IMR-90 (cell line): ENCODE data around the gene DENND1A. TPM values are rescaled to one million over a fixed set of nuclear protein-coding genes. Genes with fewer than 3 reads are reported as not detected.

Experiments
- ATAC-seq: fragments of 200-7000 bp; cut with Tn5 transposase; 2 replicates; pipeline ENCODE4 v1.9.1; 2020; ENCODE audit warnings: low read depth, mild to moderate bottlenecking, moderate library complexity
- BruUV-seq: library from RNA; stranded (reverse); fragments of 400-500 nt; replicated peaks from 2 replicates; lab custom pipeline; 2021; lab: Mats Ljungman, UMichigan
- CTCF ChIA-PET: fragments of 300-600 bp; formaldehyde crosslinking; extraction: SDS; loops from one replicate; lab custom pipeline; 2021; ENCODE audit warnings: antibody characterized with exemption; lab: Yijun Ruan, JAX
- POLR2A ChIA-PET: fragments of 300-600 bp; sonication (Branson Sonifier 250); formaldehyde crosslinking; loops from one replicate; lab custom pipeline; 2022; ENCODE audit warnings: antibody characterized with exemption; ENCODE audit not compliant: unreplicated experiment; lab: Charles Lee
- DNase-seq: peaks from one replicate; pipeline ENCODE4 v3.0.0; 2013
- H2AFZ ChIP-seq: replicated peaks from 2 replicates; pipeline ENCODE3; 2013; ENCODE audit warnings: low read length, mild to moderate bottlenecking; ENCODE audit not compliant: poor library complexity
- H2AK5ac ChIP-seq: 2 replicates; pipeline ENCODE4 v1.6.1; 2013; ENCODE audit warnings: low read depth, low read length, inconsistent platforms
- H2AK9ac ChIP-seq: replicated peaks from 2 replicates; pipeline ENCODE3; 2013; ENCODE audit warnings: mild to moderate bottlenecking, low read depth, low read length, moderate library complexity; ENCODE audit not compliant: poor library complexity
- H2BK120ac ChIP-seq: 2 replicates; pipeline ENCODE4 v1.6.1; 2013; ENCODE audit warnings: low read depth, low read length, inconsistent platforms
- H2BK15ac ChIP-seq: 3 replicates; pipeline ENCODE4 v1.6.1; 2013; ENCODE audit warnings: low read depth, low read length, inconsistent platforms
- H2BK20ac ChIP-seq: 2 replicates; pipeline ENCODE4 v1.6.1; 2013; ENCODE audit warnings: low read depth, mild to moderate bottlenecking, inconsistent platforms, low read length, moderate library complexity
- H2BK5ac ChIP-seq: 2 replicates; pipeline ENCODE4 v1.6.1; 2013; ENCODE audit warnings: mild to moderate bottlenecking, low read depth, low read length, inconsistent platforms; ENCODE audit not compliant: poor library complexity, severe bottlenecking
- H3K14ac ChIP-seq: replicated peaks from 2 replicates; pipeline ENCODE4 v1.6.1; 2013; ENCODE audit warnings: low read depth, low read length, inconsistent platforms
- H3K18ac ChIP-seq: 2 replicates; pipeline ENCODE4 v1.6.1; 2013; ENCODE audit warnings: low read depth, low read length, control low read depth
- H3K23ac ChIP-seq: 2 replicates; pipeline ENCODE4 v1.6.1; 2013; ENCODE audit warnings: low read depth, low read length, inconsistent platforms
- H3K27ac ChIP-seq: 2 replicates; pipeline ENCODE4 v1.5.1; 2013; ENCODE audit warnings: mild to moderate bottlenecking, control low read depth, low read length; ENCODE audit not compliant: insufficient read depth
- H3K27me3 ChIP-seq: 2 replicates; pipeline ENCODE4 v1.6.1; 2013; ENCODE audit warnings: low read length; ENCODE audit not compliant: control insufficient read depth, insufficient read depth
- H3K36me3 ChIP-seq: 2 replicates; pipeline ENCODE4 v1.6.1; 2013; ENCODE audit warnings: low read length, mixed read lengths; ENCODE audit not compliant: control insufficient read depth, insufficient read depth
- H3K4ac ChIP-seq: 2 replicates; pipeline ENCODE4 v1.6.1; 2013; ENCODE audit warnings: low read depth, low read length, inconsistent platforms
- H3K4me1 ChIP-seq: 2 replicates; pipeline ENCODE4 v1.6.1; 2013; ENCODE audit warnings: low read length, mixed read lengths; ENCODE audit not compliant: control insufficient read depth, insufficient read depth
- H3K4me2 ChIP-seq: 2 replicates; pipeline ENCODE4 v1.6.1; 2013; ENCODE audit warnings: low read depth, mild to moderate bottlenecking, control low read depth, low read length, moderate library complexity
- H3K4me3 ChIP-seq: 2 replicates; pipeline ENCODE4 v1.5.1; 2013; ENCODE audit warnings: low read depth, mild to moderate bottlenecking, control low read depth, low read length, moderate library complexity; ENCODE audit not compliant: insufficient read depth
- H3K56ac ChIP-seq: 2 replicates; pipeline ENCODE4 v1.6.1; 2013; ENCODE audit warnings: low read length, inconsistent platforms; ENCODE audit not compliant: insufficient read depth; ENCODE audit errors: extremely low read depth
- H3K79me1 ChIP-seq, 2 experiments: 2 replicates each; pipeline ENCODE4 v1.6.1; 2013; ENCODE audit warnings: low read length in 2 of 2, inconsistent platforms in 1 of 2, low read depth in 1 of 2
- H3K9ac ChIP-seq: 2 replicates; pipeline ENCODE4 v1.6.1; 2013; ENCODE audit warnings: low read depth, low read length, control low read depth
- H3K9me1 ChIP-seq: 2 replicates; pipeline ENCODE4 v1.6.1; 2013; ENCODE audit warnings: low read length, inconsistent platforms; ENCODE audit not compliant: insufficient read depth
- H3K9me3 ChIP-seq: 2 replicates; pipeline ENCODE4 v1.6.1; 2013; ENCODE audit warnings: low read length; ENCODE audit not compliant: control insufficient read depth, insufficient read depth
- H4K20me1 ChIP-seq: 2 replicates; pipeline ENCODE4 v1.6.1; 2013; ENCODE audit warnings: low read length, inconsistent platforms; ENCODE audit not compliant: insufficient read depth
- H4K5ac ChIP-seq: 2 replicates; pipeline ENCODE4 v1.6.1; 2013; ENCODE audit warnings: mild to moderate bottlenecking, low read depth, low read length, control low read depth
- H4K8ac ChIP-seq, 2 experiments: 2 replicates each; pipeline ENCODE4 v1.6.1; 2013; ENCODE audit warnings: low read depth in 2 of 2, low read length in 2 of 2, control low read depth in 1 of 2, inconsistent platforms in 1 of 2
- H4K91ac ChIP-seq: 2 replicates; pipeline ENCODE4 v1.6.1; 2013; ENCODE audit warnings: low read depth, low read length, inconsistent platforms; ENCODE audit not compliant: insufficient read depth
- FOS ChIP-seq: fragments of 150-350 bp; IDR thresholded peaks from 2 replicates; pipeline ENCODE4 v1.6.1; 2016; ENCODE audit warnings: low read depth, low read length
- MAFK ChIP-seq: IDR thresholded peaks from 2 replicates; pipeline ENCODE4 v1.6.1; 2012; ENCODE audit warnings: low read depth, low read length, improper control_type of control experiment
- NFE2L2 ChIP-seq: fragments of 150-350 bp; IDR thresholded peaks from 2 replicates; pipeline ENCODE4 v1.6.1; 2016; ENCODE audit warnings: low read depth, mild to moderate bottlenecking, low read length
- RAD21 ChIP-seq: IDR thresholded peaks from 2 replicates; pipeline ENCODE4 v1.6.1; 2012; ENCODE audit warnings: low read length, improper control_type of control experiment
- RCOR1 ChIP-seq: IDR thresholded peaks from 2 replicates; pipeline ENCODE4 v1.6.1; 2012; ENCODE audit warnings: mild to moderate bottlenecking, low read length, improper control_type of control experiment; ENCODE audit not compliant: insufficient replicate concordance
- USF2 ChIP-seq: fragments of 150-350 bp; IDR thresholded peaks from 2 replicates; pipeline ENCODE4 v1.6.1; 2017; ENCODE audit warnings: mild to moderate bottlenecking, antibody characterized with exemption, low read length, low read depth
- WGBS, 2 experiments: methylation state at CpG; one replicate each; pipeline versions ENCODE4 v1.1.5 to v1.1.7; 2013; ENCODE audit warnings: missing lambda C conversion rate in 2 of 2; ENCODE audit not compliant: insufficient read length in 1 of 2; ENCODE audit errors: extremely low coverage in 2 of 2; 5-methylcytosine and 5-hydroxymethylcytosine counted together
- dilution Hi-C: fragments of 300-500 bp; cut with HindIII; formaldehyde crosslinking; loops from one replicate; pipeline ENCODE4 v1.14.3; 2018; ENCODE audit warnings: low sequenced_read_pairs; ENCODE audit not compliant: unreplicated experiment
- in situ Hi-C: fragments of 300-500 bp; cut with MboI; formaldehyde crosslinking; loops from 3 replicates; pipeline ENCODE4 v1.14.3; 2019; ENCODE audit warnings: low sequenced_read_pairs, inconsistent platforms, mixed read lengths
- intact Hi-C: fragments of 100-400 bp; cut with micrococcal nuclease; formaldehyde crosslinking; loops from 2 replicates; pipeline ENCODE4 v1.10.0; 2022
- polyA plus RNA-seq, 3 experiments: library from polyadenylated mRNA; depleted of rRNA; stranded (reverse); fragments of >200 nt; gene quantifications; 2 replicates each; pipeline ENCODE4 v1.2.3, GENCODE V29; 2012; ENCODE audit warnings: low replicate concordance in 1 of 3
- total RNA-seq: library from RNA; depleted of rRNA; stranded (reverse); fragments of >200 nt; gene quantifications from 2 replicates; pipeline ENCODE4 v1.2.3, GENCODE V29; 2012

DENND1A gene
- total and polyA plus RNA-seq, 2 of the 4 experiments (the other 2 are of a cell fraction): 21.4 to 27.6 TPM

- ChIA-PET POLR2A (no interaction called here), CTCF (no interaction called here)
- H2BK20ac ChIP-seq: no peak overlapping the region
- no peak overlapping the region for H3K27ac ChIP-seq
- no peak overlapping the region for H4K5ac ChIP-seq
- H3K9me1 ChIP-seq: no peaks in the 10 kb centered on the region
- H3K79me1 ChIP-seq: 0 out of 4 replicates have a peak, but pooled peaks cover 0 to 2% of the 10 kb centered on the region in 2 experiments
- WGBS, 2 experiments: 100% methylated on average over 1 of the region's 4 CpGs; no CpG with 5 or more reads in 1 of the 2 experiments
- H3K27me3 ChIP-seq: no peaks in the 10 kb centered on the region
- no peak overlapping the region for H2AK9ac ChIP-seq
- no peak overlapping the region for H3K18ac ChIP-seq
- no peak overlapping the region for H3K4me2 ChIP-seq
- H3K4me1 ChIP-seq: no peaks in the 10 kb centered on the region
- H3K9ac ChIP-seq: no peak overlapping the region
- H4K91ac ChIP-seq: no peak overlapping the region
- no peak overlapping the region for H3K14ac ChIP-seq
- in situ Hi-C loops: no loop called here
- H3K4me3 ChIP-seq: no peak overlapping the region
- DNase-seq (no peak), ATAC-seq (no peak)
- H3K36me3 ChIP-seq: no peaks in the 10 kb centered on the region
- no peak overlapping the region for H2BK5ac ChIP-seq
- H2BK15ac ChIP-seq: no peak overlapping the region
- H2AK5ac ChIP-seq: no peak overlapping the region
- no peaks in the 10 kb centered on the region for H3K9me3 ChIP-seq
- no peak overlapping the region for H3K56ac ChIP-seq
- TF ChIP-seq NFE2L2: no peak
- TF ChIP-seq RCOR1: no peak
- TF ChIP-seq MAFK: no peak
- TF ChIP-seq USF2: no peak
- TF ChIP-seq FOS: no peak
- no peak for TF ChIP-seq RAD21
- dilution Hi-C loops: no loop called here
- no peaks in the 10 kb centered on the region for H4K20me1 ChIP-seq
- H2AFZ ChIP-seq: no peak overlapping the region
- H3K23ac ChIP-seq: no peak overlapping the region
- H4K8ac ChIP-seq: no peak overlapping the region
- BruUV-seq: no TSS peak
- intact Hi-C loops: no loop called here
- no peak overlapping the region for H2BK120ac ChIP-seq
- H3K4ac ChIP-seq: no peak overlapping the region
These were observed 194.6 kb downstream of the DENND1A start for GRCh38 chr9:123735376-123735775.
